NCI-H345 treated with DMSO at 0.1 percent for 48 hours (cell line): ENCODE data around the gene UBE2F.
"Not testable (repeated sequence)": the region's sequence is repeated elsewhere in the genome, so short reads cannot be mapped to it uniquely, and the experiment has no call there.

ENCODE experiments used
- DNase-seq: peaks from one replicate; lab custom pipeline; 2025; ENCODE audit not compliant: unreplicated experiment; lab: John Stamatoyannopoulos, UW

UBE2F gene

GRCh38 chr2:238013806-238014205 is 47.0 kb downstream of the UBE2F start:
- no peak for DNase-seq

GRCh38 chr2:238015705-238016104 is 48.9 kb downstream of the UBE2F start:
- DNase-seq: no peak

GRCh38 chr2:238016526-238016925 is 49.7 kb downstream of the UBE2F start:
- DNase-seq: peak; percentile 47

- DNase-seq: no peak
Observed at GRCh38 chr2:238019962-238020361, 53.1 kb downstream of the UBE2F start.

GRCh38 chr2:238020816-238021215 is 54.0 kb downstream of the UBE2F start:
- DNase-seq: no peak

- DNase-seq: no peak
Observed at GRCh38 chr2:238021327-238021726, 54.5 kb downstream of the UBE2F start.

GRCh38 chr2:238022594-238023157 is 55.9 kb downstream of the UBE2F start:
- DNase-seq: no peak

GRCh38 chr2:238023608-238024007 is 56.8 kb downstream of the UBE2F start:
- DNase-seq: no peak

- DNase-seq: no peak
Observed at GRCh38 chr2:238024986-238025385, 58.2 kb downstream of the UBE2F start.

- no peak for DNase-seq
Observed at GRCh38 chr2:238025741-238026360, 59.0 kb downstream of the UBE2F start.

- DNase-seq: no peak
Observed at GRCh38 chr2:238027058-238027457, 60.2 kb downstream of the UBE2F start.

- DNase-seq: no peak
Observed at GRCh38 chr2:238027591-238028415, 61.0 kb downstream of the UBE2F start.

GRCh38 chr2:238029853-238030252 is 63.0 kb downstream of the UBE2F start:
- DNase-seq: no peak

GRCh38 chr2:238030422-238031155 is 63.8 kb downstream of the UBE2F start:
- DNase-seq: no peak

- DNase-seq: no peak
Observed at GRCh38 chr2:238031751-238032150, 64.9 kb downstream of the UBE2F start.

- DNase-seq: no peak
Observed at GRCh38 chr2:238032755-238033337, 66.0 kb downstream of the UBE2F start.

- DNase-seq: not testable (repeated sequence)
Observed at GRCh38 chr2:238033991-238034390, 67.2 kb downstream of the UBE2F start.

GRCh38 chr2:238038203-238038602 is 71.4 kb downstream of the UBE2F start:
- DNase-seq: no peak

GRCh38 chr2:238039151-238039550 is 72.3 kb downstream of the UBE2F start:
- no peak for DNase-seq

GRCh38 chr2:238039985-238040384 is 73.2 kb downstream of the UBE2F start:
- DNase-seq: no peak

- DNase-seq: no peak
Observed at GRCh38 chr2:238040918-238041317, 74.1 kb downstream of the UBE2F start.
